Epithelial cell of proximal tubule (primary cell): ENCODE measurements around the gene NOXRED1. TPM values are rescaled to one million over a fixed set of nuclear protein-coding genes. Genes with fewer than 3 reads are reported as not detected.

Experiments
- DNase-seq: peaks from one replicate; pipeline ENCODE4 v3.0.0-alpha.2; 2011; ENCODE audit warnings: low read depth
- H3K4me3 ChIP-seq: 2 replicates; pipeline ENCODE4 v1.5.1; 2011; ENCODE audit warnings: low read depth, mild to moderate bottlenecking, low read length
- total RNA-seq: library from RNA; depleted of rRNA; stranded (reverse); fragments of >200 nt; gene quantifications from 2 replicates; pipeline ENCODE4 v1.2.3, GENCODE V29; 2015
- TF ChIP-seq, protein P1 (sequence below): conservative IDR thresholded peaks from 2 replicates; pipeline ENCODE4 v1.5.1; 2012; ENCODE audit warnings: low read depth, mild to moderate bottlenecking, low read length

The NOXRED1 gene
- total RNA-seq: not detected in 2 replicates

DNA sequence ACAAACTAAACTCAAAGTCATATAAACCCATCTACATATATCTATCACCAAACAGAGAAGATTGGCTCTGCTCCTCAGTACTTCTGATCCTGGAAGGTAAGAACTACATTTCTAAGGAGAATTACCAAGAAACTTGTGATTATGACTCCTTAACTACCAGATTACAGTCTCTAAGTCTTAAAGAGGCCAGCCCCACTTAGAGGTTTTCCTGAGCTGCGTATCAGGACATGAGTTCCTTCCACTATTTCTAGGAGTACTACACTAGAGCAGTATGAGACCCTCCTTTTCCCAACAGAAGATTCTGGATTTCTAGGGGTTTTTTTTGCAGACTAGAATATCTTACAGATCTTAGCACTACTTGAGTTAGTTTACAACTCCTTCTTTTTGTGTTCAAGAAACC lies at the start of gene NOXRED1:
Gene NOXRED1 (minus strand): TSS at position 101 of the 400 bp plus-strand sequence. CDS start 634 bp downstream, outside the sequence.
- H3K4me3 ChIP-seq: no peak within 1 kb of the TSS
- TF ChIP-seq, protein P1, sequence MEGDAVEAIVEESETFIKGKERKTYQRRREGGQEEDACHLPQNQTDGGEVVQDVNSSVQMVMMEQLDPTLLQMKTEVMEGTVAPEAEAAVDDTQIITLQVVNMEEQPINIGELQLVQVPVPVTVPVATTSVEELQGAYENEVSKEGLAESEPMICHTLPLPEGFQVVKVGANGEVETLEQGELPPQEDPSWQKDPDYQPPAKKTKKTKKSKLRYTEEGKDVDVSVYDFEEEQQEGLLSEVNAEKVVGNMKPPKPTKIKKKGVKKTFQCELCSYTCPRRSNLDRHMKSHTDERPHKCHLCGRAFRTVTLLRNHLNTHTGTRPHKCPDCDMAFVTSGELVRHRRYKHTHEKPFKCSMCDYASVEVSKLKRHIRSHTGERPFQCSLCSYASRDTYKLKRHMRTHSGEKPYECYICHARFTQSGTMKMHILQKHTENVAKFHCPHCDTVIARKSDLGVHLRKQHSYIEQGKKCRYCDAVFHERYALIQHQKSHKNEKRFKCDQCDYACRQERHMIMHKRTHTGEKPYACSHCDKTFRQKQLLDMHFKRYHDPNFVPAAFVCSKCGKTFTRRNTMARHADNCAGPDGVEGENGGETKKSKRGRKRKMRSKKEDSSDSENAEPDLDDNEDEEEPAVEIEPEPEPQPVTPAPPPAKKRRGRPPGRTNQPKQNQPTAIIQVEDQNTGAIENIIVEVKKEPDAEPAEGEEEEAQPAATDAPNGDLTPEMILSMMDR: no peak
- DNase-seq: no peak

DNA sequence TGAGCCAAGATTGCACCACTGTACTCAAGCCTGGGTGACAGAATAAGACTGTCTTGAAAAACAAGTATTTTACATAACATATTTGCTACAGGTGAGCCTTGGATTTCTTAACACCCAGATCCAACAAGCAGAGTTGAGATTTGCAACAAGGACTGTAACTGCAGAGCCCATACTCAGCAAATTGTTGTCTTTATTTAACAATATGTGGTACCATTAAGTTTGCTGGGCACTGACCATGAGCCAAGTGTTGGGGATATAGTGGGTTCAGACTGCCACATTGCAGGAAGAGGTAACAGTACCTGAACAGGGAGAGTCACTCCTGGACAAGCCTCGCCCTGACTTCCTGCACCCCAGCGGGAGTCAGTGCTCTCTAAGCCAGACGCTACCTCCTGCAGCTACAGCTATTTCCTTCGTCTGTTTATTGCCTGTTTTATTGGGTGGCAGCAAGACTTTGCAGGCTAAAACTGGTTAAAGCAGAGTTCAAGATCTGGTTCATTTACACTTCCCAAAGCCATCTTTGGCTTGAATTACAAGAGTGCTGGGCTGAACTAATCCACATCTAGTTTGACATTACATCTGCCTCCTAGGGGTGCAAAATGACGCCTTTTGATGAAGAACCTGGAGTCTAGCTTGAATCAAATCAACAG lies 47.0 kb upstream of the NOXRED1 start:
- no peak for DNase-seq
- H3K4me3 ChIP-seq: no peak overlapping the region
- TF ChIP-seq, protein P1: no peak

DNA sequence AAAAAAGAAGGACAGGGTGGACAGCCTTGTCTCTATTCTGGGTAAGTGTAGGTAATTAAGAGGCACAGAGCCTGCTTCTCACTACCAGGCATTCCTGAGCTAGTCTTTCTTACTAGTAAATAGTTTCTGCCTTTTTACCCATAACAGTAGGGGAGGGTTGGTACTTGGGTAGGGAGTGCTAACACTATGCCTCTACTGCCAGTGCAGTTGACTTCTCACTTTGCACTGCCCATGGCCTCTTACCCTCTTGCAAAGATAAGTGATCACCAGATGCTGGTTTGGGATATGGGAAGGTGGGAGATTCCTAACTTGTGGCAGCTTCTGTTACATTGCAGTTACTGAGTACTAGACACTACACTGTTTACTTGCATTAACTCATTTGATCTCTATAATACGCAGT lies 46.2 kb upstream of the NOXRED1 start:
- H3K4me3 ChIP-seq: no peak overlapping the region
- TF ChIP-seq, protein P1: no peak
- no peak for DNase-seq

DNA sequence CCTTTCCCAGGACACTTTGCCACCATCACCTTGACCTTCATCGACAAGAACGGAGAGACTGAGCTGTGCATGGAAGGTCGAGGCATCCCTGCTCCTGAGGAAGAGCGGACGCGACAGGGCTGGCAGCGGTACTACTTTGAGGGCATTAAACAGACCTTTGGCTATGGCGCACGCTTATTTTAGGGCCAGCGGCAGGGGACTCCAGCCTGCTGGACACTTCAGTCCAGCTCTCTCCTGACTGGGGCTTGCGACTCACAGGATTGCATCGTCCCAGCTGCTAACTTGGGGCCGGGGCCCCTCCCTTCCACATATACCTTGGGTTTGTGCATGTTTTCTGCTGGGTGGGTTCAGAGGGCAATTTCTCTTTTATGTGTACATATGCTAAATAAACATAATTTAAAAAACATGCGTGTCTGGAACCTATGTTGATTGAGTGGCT lies 45.8 kb upstream of the NOXRED1 start:
- no peak overlapping the region for H3K4me3 ChIP-seq
- DNase-seq: no peak
- TF ChIP-seq, protein P1: no peak

- TF ChIP-seq, protein P1: no peak
- no peak overlapping the region for H3K4me3 ChIP-seq
- DNase-seq: no peak
These were observed 44.5 kb upstream of the NOXRED1 start for GRCh38 chr14:77467801-77468200.

DNA sequence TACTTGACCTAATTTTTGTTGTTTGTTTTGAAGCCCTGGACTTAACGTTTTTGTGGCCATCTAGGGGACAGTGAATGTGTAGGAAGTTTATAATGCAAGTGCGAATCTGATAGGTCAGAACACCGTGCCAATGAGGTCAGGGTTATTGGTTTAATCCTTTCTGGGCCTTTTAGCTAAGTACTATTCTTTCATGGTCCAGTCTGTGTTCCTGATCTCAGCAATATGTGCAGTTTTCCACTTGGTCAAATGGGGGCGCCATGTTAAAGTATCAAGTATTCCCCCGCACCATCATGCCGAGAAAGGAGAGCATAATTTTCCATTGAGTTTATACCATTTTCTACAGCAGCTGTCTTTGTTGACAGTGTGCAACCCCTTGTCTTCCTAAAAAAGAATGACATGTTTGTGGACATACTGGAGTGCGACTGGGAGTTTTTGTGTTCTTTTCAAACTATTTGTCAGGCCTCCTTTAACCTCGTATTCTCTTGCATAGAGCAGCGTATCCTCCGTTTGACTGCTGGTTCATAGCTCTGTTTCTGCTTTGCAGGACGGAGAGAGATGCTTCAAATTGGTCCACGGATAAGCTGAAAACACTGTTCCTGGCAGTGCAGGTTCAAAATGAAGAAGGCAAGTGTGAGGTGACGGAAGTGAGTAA lies 35.9 kb upstream of the NOXRED1 start:
- TF ChIP-seq, protein P1: peak; percentile 89
- peak; percentile 26 for DNase-seq
- peak overlapping the region; percentile 81 for H3K4me3 ChIP-seq
